HEK293 (cell line): ENCODE results near the gene APC2.

ENCODE experiments used
- KLF16 ChIP-seq: fragments of 450-650 bp; formaldehyde crosslinking; IDR thresholded peaks from 2 replicates; pipeline ENCODE4 v1.5.1; 2017; ENCODE audit warnings: missing biosample characterization, missing genetic modification characterization
- ZNF10 ChIP-seq: fragments of 450-650 bp; formaldehyde crosslinking; IDR thresholded peaks from 2 replicates; pipeline ENCODE4 v1.5.1; 2017; ENCODE audit warnings: missing biosample characterization, missing genetic modification characterization
- ZNF121 ChIP-seq: fragments of 450-650 bp; formaldehyde crosslinking; IDR thresholded peaks from 2 replicates; pipeline ENCODE4 v1.5.1; 2016; ENCODE audit warnings: missing biosample characterization, missing genetic modification characterization
- ZNF221 ChIP-seq: fragments of 450-650 bp; formaldehyde crosslinking; IDR thresholded peaks from 2 replicates; pipeline ENCODE4 v1.5.1; 2017; ENCODE audit warnings: missing biosample characterization, missing genetic modification characterization, borderline replicate concordance
- ZNF416 ChIP-seq: fragments of 450-650 bp; formaldehyde crosslinking; IDR thresholded peaks from 2 replicates; pipeline ENCODE4 v1.5.1; 2016; ENCODE audit warnings: missing biosample characterization, missing genetic modification characterization
- TF ChIP-seq, protein P1 (sequence below): fragments of 450-650 bp; formaldehyde crosslinking; IDR thresholded peaks from 2 replicates; pipeline ENCODE4 v1.5.1; 2016; ENCODE audit warnings: missing biosample characterization, missing genetic modification characterization
- TF ChIP-seq, protein P2 (sequence below): fragments of 450-650 bp; formaldehyde crosslinking; IDR thresholded peaks from 2 replicates; pipeline ENCODE4 v1.5.1; 2016; ENCODE audit warnings: missing biosample characterization, missing genetic modification characterization
- TF ChIP-seq, protein P3 (sequence below): fragments of 450-650 bp; formaldehyde crosslinking; IDR thresholded peaks from 2 replicates; pipeline ENCODE4 v1.5.1; 2016; ENCODE audit warnings: missing biosample characterization, missing genetic modification characterization
- TF ChIP-seq, protein P4 (sequence below): fragments of 450-650 bp; IDR thresholded peaks from 2 replicates; pipeline ENCODE4 v1.5.1; 2018; ENCODE audit warnings: missing biosample characterization, mild to moderate bottlenecking, missing genetic modification characterization
- TF ChIP-seq, protein P5 (sequence below): fragments of 450-650 bp; formaldehyde crosslinking; IDR thresholded peaks from 2 replicates; pipeline ENCODE4 v1.5.1; 2016; ENCODE audit warnings: missing biosample characterization, missing genetic modification characterization

DNA sequence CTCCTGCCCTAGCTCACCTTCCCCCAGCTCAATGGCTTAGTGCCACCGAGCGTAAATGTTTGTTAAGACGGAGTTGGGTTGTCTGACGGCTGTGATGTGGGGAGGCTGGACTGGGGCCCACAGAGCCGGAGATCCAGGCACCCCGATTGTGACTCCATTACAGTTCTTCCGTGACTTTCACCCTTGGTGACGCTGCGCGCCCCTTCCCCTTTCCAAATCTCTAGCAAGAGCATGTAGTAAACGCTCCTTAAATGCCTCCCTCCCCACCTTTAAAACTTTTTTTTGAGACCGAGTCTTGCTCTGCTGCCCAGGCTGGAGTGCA is 41.9 kb downstream of the APC2 start:
- TF ChIP-seq, protein P1, sequence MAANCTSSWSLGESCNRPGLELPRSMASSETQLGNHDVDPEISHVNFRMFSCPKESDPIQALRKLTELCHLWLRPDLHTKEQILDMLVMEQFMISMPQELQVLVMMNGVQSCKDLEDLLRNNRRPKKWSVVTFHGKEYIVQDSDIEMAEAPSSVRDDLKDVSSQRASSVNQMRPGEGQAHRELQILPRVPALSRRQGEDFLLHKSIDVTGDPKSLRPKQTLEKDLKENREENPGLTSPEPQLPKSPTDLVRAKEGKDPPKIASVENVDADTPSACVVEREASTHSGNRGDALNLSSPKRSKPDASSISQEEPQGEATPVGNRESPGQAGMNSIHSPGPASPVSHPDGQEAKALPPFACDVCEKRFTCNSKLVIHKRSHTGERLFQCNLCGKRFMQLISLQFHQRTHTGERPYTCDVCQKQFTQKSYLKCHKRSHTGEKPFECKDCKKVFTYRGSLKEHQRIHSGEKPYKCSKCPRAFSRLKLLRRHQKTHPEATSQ: no peak
- TF ChIP-seq, protein P2, sequence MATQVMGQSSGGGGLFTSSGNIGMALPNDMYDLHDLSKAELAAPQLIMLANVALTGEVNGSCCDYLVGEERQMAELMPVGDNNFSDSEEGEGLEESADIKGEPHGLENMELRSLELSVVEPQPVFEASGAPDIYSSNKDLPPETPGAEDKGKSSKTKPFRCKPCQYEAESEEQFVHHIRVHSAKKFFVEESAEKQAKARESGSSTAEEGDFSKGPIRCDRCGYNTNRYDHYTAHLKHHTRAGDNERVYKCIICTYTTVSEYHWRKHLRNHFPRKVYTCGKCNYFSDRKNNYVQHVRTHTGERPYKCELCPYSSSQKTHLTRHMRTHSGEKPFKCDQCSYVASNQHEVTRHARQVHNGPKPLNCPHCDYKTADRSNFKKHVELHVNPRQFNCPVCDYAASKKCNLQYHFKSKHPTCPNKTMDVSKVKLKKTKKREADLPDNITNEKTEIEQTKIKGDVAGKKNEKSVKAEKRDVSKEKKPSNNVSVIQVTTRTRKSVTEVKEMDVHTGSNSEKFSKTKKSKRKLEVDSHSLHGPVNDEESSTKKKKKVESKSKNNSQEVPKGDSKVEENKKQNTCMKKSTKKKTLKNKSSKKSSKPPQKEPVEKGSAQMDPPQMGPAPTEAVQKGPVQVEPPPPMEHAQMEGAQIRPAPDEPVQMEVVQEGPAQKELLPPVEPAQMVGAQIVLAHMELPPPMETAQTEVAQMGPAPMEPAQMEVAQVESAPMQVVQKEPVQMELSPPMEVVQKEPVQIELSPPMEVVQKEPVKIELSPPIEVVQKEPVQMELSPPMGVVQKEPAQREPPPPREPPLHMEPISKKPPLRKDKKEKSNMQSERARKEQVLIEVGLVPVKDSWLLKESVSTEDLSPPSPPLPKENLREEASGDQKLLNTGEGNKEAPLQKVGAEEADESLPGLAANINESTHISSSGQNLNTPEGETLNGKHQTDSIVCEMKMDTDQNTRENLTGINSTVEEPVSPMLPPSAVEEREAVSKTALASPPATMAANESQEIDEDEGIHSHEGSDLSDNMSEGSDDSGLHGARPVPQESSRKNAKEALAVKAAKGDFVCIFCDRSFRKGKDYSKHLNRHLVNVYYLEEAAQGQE: no peak
- TF ChIP-seq, protein P3, sequence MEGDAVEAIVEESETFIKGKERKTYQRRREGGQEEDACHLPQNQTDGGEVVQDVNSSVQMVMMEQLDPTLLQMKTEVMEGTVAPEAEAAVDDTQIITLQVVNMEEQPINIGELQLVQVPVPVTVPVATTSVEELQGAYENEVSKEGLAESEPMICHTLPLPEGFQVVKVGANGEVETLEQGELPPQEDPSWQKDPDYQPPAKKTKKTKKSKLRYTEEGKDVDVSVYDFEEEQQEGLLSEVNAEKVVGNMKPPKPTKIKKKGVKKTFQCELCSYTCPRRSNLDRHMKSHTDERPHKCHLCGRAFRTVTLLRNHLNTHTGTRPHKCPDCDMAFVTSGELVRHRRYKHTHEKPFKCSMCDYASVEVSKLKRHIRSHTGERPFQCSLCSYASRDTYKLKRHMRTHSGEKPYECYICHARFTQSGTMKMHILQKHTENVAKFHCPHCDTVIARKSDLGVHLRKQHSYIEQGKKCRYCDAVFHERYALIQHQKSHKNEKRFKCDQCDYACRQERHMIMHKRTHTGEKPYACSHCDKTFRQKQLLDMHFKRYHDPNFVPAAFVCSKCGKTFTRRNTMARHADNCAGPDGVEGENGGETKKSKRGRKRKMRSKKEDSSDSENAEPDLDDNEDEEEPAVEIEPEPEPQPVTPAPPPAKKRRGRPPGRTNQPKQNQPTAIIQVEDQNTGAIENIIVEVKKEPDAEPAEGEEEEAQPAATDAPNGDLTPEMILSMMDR: no peak
- no peak for TF ChIP-seq KLF16 (tag by site-specific recombination)
- TF ChIP-seq ZNF121 (tag by site-specific recombination): no peak
- no peak for TF ChIP-seq ZNF221 (tag by site-specific recombination)
- no peak for TF ChIP-seq ZNF416
- TF ChIP-seq ZNF10 (tag by site-specific recombination): no peak
- TF ChIP-seq, protein P4, sequence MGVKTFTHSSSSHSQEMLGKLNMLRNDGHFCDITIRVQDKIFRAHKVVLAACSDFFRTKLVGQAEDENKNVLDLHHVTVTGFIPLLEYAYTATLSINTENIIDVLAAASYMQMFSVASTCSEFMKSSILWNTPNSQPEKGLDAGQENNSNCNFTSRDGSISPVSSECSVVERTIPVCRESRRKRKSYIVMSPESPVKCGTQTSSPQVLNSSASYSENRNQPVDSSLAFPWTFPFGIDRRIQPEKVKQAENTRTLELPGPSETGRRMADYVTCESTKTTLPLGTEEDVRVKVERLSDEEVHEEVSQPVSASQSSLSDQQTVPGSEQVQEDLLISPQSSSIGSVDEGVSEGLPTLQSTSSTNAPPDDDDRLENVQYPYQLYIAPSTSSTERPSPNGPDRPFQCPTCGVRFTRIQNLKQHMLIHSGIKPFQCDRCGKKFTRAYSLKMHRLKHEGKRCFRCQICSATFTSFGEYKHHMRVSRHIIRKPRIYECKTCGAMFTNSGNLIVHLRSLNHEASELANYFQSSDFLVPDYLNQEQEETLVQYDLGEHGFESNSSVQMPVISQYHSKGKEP: no peak
- TF ChIP-seq, protein P5, sequence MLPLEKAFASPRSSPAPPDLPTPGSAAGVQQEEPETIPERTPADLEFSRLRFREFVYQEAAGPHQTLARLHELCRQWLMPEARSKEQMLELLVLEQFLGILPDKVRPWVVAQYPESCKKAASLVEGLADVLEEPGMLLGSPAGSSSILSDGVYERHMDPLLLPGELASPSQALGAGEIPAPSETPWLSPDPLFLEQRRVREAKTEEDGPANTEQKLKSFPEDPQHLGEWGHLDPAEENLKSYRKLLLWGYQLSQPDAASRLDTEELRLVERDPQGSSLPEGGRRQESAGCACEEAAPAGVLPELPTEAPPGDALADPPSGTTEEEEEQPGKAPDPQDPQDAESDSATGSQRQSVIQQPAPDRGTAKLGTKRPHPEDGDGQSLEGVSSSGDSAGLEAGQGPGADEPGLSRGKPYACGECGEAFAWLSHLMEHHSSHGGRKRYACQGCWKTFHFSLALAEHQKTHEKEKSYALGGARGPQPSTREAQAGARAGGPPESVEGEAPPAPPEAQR: no peak
